OCI-LY3 (cell line): ENCODE results near the gene AQP1.

Experiments used
- EZH2phosphoT487 ChIP-seq: fragments of 200-600 bp; shearing (Covaris generic); IDR thresholded peaks from 2 replicates; pipeline ENCODE4 v1.6.1; 2018; ENCODE audit warnings: antibody characterized with exemption, mixed run types, low read depth
- TF ChIP-seq, protein P1 (sequence below): fragments of 200-600, 300-600 bp; sonication (generic); IDR thresholded peaks from 2 replicates; pipeline ENCODE4 v1.5.1; 2014; ENCODE audit warnings: antibody characterized with exemption, low read length, low read depth

DNA sequence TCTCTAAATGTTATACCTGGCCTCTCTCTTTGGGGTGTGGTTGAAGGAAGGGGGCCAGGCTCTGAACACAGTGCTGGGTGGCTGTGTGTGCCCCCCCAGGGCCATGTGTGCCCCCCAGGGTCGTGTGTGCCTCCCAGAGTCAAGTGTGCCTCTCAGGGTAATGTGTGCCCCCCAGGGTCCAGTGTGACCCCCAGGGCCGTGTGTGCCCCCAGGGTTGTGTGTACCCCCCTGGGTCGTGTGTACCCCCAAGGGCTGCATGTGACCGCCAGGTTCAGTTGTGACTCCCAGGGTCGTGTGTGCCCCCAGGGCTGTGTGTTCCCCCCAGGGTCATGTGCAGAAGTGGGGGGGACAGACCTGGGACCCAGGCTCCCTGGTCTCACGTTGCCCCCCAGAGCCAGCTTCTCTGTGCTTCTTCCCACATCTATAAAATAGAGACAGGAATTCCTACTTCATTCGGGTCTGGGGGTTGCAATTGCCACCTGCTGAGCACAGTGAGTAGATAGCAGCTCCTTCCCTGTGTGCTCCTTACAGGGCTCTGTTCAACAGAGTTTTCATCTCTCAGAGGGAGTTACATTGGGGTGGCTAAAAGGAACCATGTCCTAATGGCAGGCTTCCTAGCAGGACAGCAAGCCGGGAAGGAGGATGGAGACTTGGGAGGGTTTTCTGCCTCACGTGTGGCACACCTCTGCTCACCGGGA, 40.7 kb upstream of the AQP1 start:
- TF ChIP-seq, protein P1, sequence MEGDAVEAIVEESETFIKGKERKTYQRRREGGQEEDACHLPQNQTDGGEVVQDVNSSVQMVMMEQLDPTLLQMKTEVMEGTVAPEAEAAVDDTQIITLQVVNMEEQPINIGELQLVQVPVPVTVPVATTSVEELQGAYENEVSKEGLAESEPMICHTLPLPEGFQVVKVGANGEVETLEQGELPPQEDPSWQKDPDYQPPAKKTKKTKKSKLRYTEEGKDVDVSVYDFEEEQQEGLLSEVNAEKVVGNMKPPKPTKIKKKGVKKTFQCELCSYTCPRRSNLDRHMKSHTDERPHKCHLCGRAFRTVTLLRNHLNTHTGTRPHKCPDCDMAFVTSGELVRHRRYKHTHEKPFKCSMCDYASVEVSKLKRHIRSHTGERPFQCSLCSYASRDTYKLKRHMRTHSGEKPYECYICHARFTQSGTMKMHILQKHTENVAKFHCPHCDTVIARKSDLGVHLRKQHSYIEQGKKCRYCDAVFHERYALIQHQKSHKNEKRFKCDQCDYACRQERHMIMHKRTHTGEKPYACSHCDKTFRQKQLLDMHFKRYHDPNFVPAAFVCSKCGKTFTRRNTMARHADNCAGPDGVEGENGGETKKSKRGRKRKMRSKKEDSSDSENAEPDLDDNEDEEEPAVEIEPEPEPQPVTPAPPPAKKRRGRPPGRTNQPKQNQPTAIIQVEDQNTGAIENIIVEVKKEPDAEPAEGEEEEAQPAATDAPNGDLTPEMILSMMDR = no peak
- TF ChIP-seq EZH2phosphoT487 = no peak
